Stimulated activated naive CD4-positive, alpha-beta T cell (primary cell): Measurements from ENCODE around the gene SHC4.
A peak's percentile ranks its signal among the peaks of the same experiment; 100 is the strongest.

ENCODE experiments used
- DNase-seq, 6 experiments: peaks; one replicate each; lab custom pipeline; 2025; lab: John Stamatoyannopoulos, UW

The SHC4 gene

GRCh38 chr15:48967336-48967735 is 3.6 kb upstream of the SHC4 start:
- DNase-seq: no peak

DNA sequence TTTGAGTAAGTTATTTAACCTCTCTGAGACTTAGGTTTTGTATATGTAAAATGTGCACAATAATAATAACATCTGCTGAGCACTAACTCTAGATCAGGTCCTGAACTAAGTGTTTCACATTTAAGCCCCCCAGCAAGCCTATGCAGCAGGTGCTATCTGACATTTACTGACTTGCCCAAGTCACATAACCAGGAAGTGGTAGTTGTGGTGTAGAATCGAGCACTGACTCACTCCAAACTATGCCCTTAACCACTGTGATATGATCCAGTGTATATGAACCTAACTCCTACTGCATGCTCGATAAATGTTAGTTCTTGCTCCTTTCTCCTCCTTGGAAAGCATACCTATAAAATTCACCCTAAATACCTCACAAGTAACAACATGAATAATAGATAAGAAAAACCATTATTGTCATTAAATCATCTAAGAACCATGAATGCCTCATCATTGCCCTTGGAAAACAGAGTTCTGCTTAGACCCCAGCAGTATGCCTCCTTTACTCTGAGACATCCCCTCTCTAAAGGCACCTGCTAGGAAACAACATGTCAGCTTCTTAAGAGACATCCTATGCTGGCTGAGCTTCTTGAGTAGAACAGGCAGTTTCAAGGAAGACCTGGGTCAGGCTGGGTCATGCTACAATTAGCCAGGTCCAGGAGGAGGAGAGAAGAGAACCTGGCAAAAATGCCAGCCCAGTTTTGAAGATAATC is 3.0 kb upstream of the SHC4 start:
- no peak for DNase-seq

DNA sequence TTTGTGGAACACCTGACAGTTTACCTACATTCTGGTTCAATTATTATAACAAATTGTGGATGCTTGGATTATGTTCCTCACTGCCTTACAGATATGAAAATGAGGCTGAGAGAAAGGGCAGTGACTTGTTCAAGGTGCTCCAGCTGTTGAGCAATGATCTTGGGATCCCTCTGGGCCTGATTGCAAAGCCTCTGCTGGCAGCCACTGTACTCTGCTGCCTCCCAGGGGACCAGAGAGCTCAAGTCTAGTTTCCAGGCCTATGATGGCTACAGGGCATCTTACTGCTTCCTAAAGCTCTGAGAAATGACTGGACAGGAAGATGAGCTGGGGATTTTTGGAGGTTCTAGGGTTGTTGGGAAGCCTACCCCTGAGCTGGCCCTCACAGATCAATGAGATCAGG is 2.3 kb upstream of the SHC4 start:
- DNase-seq: no peak

GRCh38 chr15:48964898-48965297 is 1.2 kb upstream of the SHC4 start:
- no peak for DNase-seq

DNA sequence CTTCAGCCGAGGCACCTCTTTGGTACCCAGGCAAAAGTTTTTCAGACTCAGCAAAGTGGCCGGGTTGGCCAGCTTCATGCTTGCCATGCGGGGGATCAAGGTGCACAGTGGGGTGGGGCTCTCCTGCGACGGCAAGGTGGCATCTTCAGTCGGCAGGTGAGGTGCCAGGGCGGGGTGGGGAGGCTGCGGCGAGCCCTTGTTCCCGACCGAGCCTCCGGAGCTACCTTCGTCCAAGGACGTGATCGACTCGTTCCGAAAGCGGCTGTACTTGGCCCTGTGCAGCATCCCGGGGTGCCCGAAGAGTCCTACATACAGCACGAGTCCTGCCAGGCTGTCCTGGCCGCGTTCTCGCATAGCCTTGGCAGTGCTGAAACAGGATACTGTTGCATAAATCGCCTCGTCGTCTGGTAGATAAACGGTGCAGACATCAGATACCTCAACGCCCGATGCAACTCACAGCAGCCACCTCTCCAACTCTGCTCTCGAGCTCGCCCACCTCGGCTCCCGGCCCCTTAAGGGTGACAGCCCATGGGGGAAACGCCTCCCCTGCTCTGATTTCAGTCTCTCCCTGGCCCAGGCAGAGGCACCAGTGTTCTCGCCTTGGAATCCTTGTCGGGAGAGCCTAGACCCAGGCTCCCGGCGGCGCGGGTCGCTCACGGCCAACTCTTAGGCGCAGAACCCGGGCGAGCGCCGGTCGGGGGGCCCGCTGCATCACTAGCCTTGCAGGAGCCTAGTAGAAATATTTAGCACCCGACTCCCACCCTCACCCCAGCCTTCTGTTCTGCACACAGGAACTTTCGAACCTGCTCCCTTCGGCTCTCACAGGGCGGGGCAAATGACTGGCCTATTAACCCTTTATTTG is 826 bp downstream of the SHC4 start:
- DNase-seq: peak in 2 of 6 experiments; percentile 2 to 17

GRCh38 chr15:48955967-48956366 is 7.8 kb downstream of the SHC4 start:
- no peak for DNase-seq

DNA sequence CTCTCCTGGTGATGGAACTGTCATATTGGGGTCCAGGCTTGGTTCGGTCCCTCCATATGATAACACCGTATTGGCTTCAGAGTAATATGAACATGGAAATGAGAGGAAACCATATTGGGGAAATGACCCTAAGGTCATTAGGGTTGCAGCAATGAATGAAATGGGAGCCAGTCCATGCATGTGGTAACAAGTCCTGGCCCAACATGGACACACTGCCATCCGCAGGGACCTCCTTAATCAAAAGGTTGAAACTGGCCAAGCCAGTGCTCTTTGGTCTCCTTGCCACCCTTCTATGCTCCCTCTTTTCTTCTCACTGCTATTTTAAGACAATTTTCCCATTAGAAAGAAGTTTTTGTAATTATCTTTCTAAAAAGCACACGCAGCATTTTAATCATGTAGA is 8.3 kb downstream of the SHC4 start:
- DNase-seq: no peak

GRCh38 chr15:48954538-48954937 is 9.2 kb downstream of the SHC4 start:
- DNase-seq: no peak

DNA sequence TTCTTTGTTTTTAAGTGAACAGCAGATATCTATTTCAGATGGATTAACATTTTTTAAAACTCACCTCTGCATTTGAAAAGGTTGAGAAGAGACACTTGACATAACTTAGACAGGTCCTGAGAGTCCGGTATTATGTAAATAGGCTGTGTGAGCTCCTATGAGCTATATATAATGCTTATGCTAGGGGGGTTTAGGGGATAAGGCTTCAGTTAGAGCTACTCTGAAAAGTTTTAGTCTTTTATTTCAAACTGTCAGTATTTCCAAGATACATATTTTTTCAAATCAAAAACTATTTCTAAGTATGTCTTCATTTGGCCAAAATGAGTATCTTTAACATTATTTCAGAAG is 16.9 kb downstream of the SHC4 start:
- no peak for DNase-seq

GRCh38 chr15:48946074-48946839 is 17.5 kb downstream of the SHC4 start:
- DNase-seq: no peak

GRCh38 chr15:48945386-48945785 is 18.3 kb downstream of the SHC4 start:
- no peak for DNase-seq

GRCh38 chr15:48941904-48942303 is 21.8 kb downstream of the SHC4 start:
- no peak for DNase-seq

- no peak for DNase-seq
Observed at GRCh38 chr15:48940508-48940907, 23.2 kb downstream of the SHC4 start.

- DNase-seq: no peak
Observed at GRCh38 chr15:48939648-48940047, 24.1 kb downstream of the SHC4 start.

DNA sequence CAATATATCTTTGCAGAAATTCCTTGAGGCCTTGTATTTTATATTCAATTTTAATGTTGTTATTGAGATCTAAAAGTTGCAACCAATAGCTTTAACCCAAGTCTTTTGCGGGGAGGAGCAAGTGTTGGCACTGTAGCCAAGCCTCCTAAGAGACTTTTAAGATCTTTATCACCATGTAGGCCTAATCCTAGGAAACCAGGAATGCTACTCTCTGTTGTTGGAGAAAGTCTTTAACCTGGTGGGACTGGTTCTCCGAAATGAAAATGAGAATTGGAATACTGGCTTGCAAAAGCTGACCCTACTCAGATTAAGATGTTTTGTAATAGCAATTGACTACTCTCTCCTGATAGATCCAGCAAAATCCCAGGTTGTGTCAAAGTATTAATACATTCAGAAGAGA is 25.8 kb downstream of the SHC4 start:
- DNase-seq: no peak

DNA sequence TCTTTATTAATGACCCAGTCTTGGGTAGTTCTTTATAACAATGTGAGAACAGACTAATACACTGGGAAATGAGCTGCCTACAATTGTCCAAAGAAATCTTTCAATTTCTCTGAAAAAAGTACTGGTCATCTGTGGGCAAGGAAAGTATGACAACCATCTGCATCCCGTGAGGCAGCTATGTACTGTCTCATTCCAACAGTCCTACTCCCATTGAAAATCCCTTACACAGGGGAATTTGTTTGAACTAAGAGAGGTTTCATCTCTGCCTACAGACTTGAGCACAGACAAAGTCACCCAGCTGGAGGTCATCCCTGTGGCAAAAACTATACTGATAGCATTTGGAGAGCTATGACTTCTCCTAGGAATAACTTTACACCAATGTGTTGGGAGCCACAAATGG is 27.1 kb downstream of the SHC4 start:
- no peak for DNase-seq

GRCh38 chr15:48935236-48935635 is 28.5 kb downstream of the SHC4 start:
- no peak for DNase-seq

- DNase-seq: no peak
Observed at GRCh38 chr15:48930735-48931134, 33.0 kb downstream of the SHC4 start.

GRCh38 chr15:48929661-48930060 is 34.1 kb downstream of the SHC4 start:
- DNase-seq: no peak

- DNase-seq: no peak
Observed at GRCh38 chr15:48928877-48929538, 34.7 kb downstream of the SHC4 start.

- no peak for DNase-seq
Observed at GRCh38 chr15:48925714-48926223, 38.0 kb downstream of the SHC4 start.
